ENCODE data around the gene CNTN3. TPM values are rescaled to one million over a fixed set of nuclear protein-coding genes. Genes with fewer than 3 reads are reported as not detected.

CNTN3 gene
- total and polyA plus RNA-seq, 2 of the 13 experiments (the other 11 are each of a cell fraction or from before 2014, with no cell fraction given): not detected

DNA sequence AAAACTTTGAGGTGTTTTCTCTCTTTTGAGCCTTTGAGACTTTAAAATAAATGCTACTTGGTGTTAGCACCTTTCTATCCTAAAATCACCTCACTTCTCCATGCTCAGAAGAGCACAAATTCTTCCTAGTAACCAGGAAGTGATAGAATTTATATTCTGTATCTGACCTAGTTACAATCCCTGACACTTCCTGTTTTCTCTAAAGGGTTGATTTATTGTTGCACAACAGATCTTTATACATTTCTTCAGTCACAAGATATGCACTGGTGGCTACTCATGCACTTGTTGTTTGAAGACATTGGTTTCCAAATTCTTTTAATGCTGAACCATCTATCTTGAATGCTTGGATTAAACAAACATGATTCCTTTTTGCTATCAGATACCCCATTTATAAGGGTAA is 47.2 kb upstream of the CNTN3 start:
- no peaks in the 10 kb centered on the region for H3K27me3 ChIP-seq (ENCODE audit: control insufficient read depth in 1 of 2, insufficient read depth in 2 of 2, low read length in 2 of 2)
- FAIRE-seq (no peak), DNase-seq (ENCODE audit: low spot score) (no peak), ATAC-seq (no peak)
- ChIA-PET POLR2A (no interaction called here), CTCF (ENCODE audit: low intra/inter-chr PET ratio, low total read pairs) (no interaction called here)
- TF ChIP-seq, protein P1, sequence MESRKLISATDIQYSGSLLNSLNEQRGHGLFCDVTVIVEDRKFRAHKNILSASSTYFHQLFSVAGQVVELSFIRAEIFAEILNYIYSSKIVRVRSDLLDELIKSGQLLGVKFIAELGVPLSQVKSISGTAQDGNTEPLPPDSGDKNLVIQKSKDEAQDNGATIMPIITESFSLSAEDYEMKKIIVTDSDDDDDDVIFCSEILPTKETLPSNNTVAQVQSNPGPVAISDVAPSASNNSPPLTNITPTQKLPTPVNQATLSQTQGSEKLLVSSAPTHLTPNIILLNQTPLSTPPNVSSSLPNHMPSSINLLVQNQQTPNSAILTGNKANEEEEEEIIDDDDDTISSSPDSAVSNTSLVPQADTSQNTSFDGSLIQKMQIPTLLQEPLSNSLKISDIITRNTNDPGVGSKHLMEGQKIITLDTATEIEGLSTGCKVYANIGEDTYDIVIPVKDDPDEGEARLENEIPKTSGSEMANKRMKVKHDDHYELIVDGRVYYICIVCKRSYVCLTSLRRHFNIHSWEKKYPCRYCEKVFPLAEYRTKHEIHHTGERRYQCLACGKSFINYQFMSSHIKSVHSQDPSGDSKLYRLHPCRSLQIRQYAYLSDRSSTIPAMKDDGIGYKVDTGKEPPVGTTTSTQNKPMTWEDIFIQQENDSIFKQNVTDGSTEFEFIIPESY (CRISPR knock-in tag; IDR thresholded peaks at IDR 0.05): no peak
- no peak for TF ChIP-seq RBFOX2 (IDR thresholded peaks at IDR 0.05; ENCODE audit: low read depth, low read length)
- TF ChIP-seq ZNF382 (CRISPR knock-in tag; IDR thresholded peaks at IDR 0.05; ENCODE audit: borderline replicate concordance): no peak
- no peak for TF ChIP-seq SPEN (CRISPR knock-in tag; IDR thresholded peaks at IDR 0.05; ENCODE audit: low read depth)
- no peak for TF ChIP-seq NFIB (CRISPR knock-in tag; IDR thresholded peaks at IDR 0.05; ENCODE audit: borderline replicate concordance)
- TF ChIP-seq, protein P2, sequence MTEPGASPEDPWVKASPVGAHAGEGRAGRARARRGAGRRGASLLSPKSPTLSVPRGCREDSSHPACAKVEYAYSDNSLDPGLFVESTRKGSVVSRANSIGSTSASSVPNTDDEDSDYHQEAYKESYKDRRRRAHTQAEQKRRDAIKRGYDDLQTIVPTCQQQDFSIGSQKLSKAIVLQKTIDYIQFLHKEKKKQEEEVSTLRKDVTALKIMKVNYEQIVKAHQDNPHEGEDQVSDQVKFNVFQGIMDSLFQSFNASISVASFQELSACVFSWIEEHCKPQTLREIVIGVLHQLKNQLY (CRISPR knock-in tag; IDR thresholded peaks at IDR 0.05): no peak
- TF ChIP-seq ZNF30 (CRISPR knock-in tag; IDR thresholded peaks at IDR 0.05): no peak
- no peak for TF ChIP-seq ZNF3 (CRISPR knock-in tag; IDR thresholded peaks at IDR 0.05)
- TF ChIP-seq SSRP1 (CRISPR knock-in tag; IDR thresholded peaks at IDR 0.05): no peak
- no TSS peak for BruUV-seq (replicated peaks)
- H3K36me3 ChIP-seq (replicated peaks in 1 of 2; ENCODE audit: control insufficient read depth in 1 of 2, insufficient read depth in 2 of 2, low read length in 2 of 2): no peaks in the 10 kb centered on the region
- no peaks in the 10 kb centered on the region for H3K9me3 ChIP-seq (ENCODE audit: low read length)
- intact Hi-C loops (cut with micrococcal nuclease; ENCODE audit: unreplicated experiment): no loop called here
- in situ Hi-C loops (cut with HindIII; ENCODE audit: extremely low pct_ligation_motif_present, low pct_unique_long_range_greater_than_20kb): no loop called here
- H3K4me1 ChIP-seq (ENCODE audit: insufficient read depth, low read length): no peaks in the 10 kb centered on the region
- H4K20me1 ChIP-seq (ENCODE audit: insufficient read depth, low read length): no peaks in the 10 kb centered on the region
- H3K4me3 ChIP-seq (replicated peaks in 1 of 3; ENCODE audit: insufficient read depth in 1 of 3, low read depth in 2 of 3, low read length in 3 of 3): no peak overlapping the region
- H3K4me2 ChIP-seq (ENCODE audit: low read depth, low read length): no peak overlapping the region
- H3K27ac ChIP-seq (ENCODE audit: extremely low read length, insufficient read depth, low read length): no peak overlapping the region
- no peaks in the 10 kb centered on the region for H3K79me2 ChIP-seq (ENCODE audit: insufficient read depth, low read length)
- no peak overlapping the region for H3K9ac ChIP-seq (ENCODE audit: insufficient read depth, low read depth, low read length)
- H2AFZ ChIP-seq (ENCODE audit: low read length): no peak overlapping the region

Measured in HepG2 (cell line).